Endothelial cell of umbilical vein (primary cell): ENCODE results near the gene TOLLIP. TPM values are rescaled to one million over a fixed set of nuclear protein-coding genes. Genes with fewer than 3 reads are reported as not detected.

ENCODE experiments used
- BruUV-seq: library from RNA; stranded (reverse); fragments of 400-500 nt; replicated peaks from 2 replicates; lab custom pipeline; 2021; lab: Mats Ljungman, UMichigan
- CTCF ChIA-PET: fragments of 300-600, 350-600 bp; sonication (Branson Sonifier 250); formaldehyde crosslinking; loops from one replicate; lab custom pipeline; 2021; ENCODE audit warnings: antibody characterized with exemption, inconsistent platforms; lab: Charles Lee
- POLR2A ChIA-PET: fragments of 300-600, 350-600 bp; sonication (Branson Sonifier 250); formaldehyde crosslinking; loops from one replicate; lab custom pipeline; 2021; ENCODE audit warnings: antibody characterized with exemption, inconsistent platforms; lab: Charles Lee
- DNase-seq: peaks from one replicate; pipeline ENCODE4 v3.0.0-alpha.2; 2011; ENCODE audit warnings: low read depth, low spot score
- FAIRE-seq: peaks from 2 replicates; lab custom pipeline; 2011; peaks lifted over from hg19 to GRCh38; lab: Jason Lieb, UNC
- H2AFZ ChIP-seq: 2 replicates; pipeline ENCODE4 v1.6.0; 2012; ENCODE audit warnings: low read depth, low read length, control low read depth, inconsistent platforms
- H3K27ac ChIP-seq: 2 replicates; pipeline ENCODE4 v1.5.1; 2011; ENCODE audit warnings: low read depth, mild to moderate bottlenecking, control low read depth, low read length, moderate library complexity; ENCODE audit not compliant: insufficient read depth
- H3K27me3 ChIP-seq, 2 experiments: 2 replicates each; pipeline versions ENCODE4 v1.6.0 to v1.6.1; 2011; ENCODE audit warnings: low read length in 2 of 2, mixed read lengths in 1 of 2; ENCODE audit not compliant: control insufficient read depth in 2 of 2, insufficient read depth in 2 of 2
- H3K36me3 ChIP-seq, 2 experiments: 2 replicates in 1 of 2; 3 replicates in 1 of 2; pipeline ENCODE4 v1.5.1; 2011; ENCODE audit warnings: low read length in 2 of 2, mild to moderate bottlenecking in 1 of 2, moderate library complexity in 1 of 2; ENCODE audit not compliant: control insufficient read depth in 2 of 2, insufficient read depth in 2 of 2; ENCODE audit errors: extremely low read depth in 1 of 2
- H3K4me1 ChIP-seq: 3 replicates; pipeline ENCODE4 v1.5.1; 2011; ENCODE audit warnings: mild to moderate bottlenecking, low read length; ENCODE audit not compliant: control insufficient read depth, insufficient read depth; ENCODE audit errors: extremely low read depth
- H3K4me2 ChIP-seq: 2 replicates; pipeline ENCODE4 v1.6.1; 2011; ENCODE audit warnings: low read length, control low read depth, mixed read lengths; ENCODE audit not compliant: insufficient read depth
- H3K4me3 ChIP-seq, 3 experiments: fragments of 200-600 bp in 1 of 3; sonication (generic), shearing (Covaris generic) in 1 of 3; replicated peaks in 1 of 3; 2 replicates each; pipeline ENCODE4 v1.5.1; 2011 to 2016; ENCODE audit warnings: control low read depth in 3 of 3, low read length in 3 of 3, mild to moderate bottlenecking in 2 of 3, inconsistent platforms in 1 of 3, low read depth in 1 of 3, moderate library complexity in 1 of 3; ENCODE audit not compliant: insufficient read depth in 1 of 3
- H3K79me2 ChIP-seq: 2 replicates; pipeline ENCODE4 v1.6.0; 2012; ENCODE audit warnings: low read length, inconsistent platforms; ENCODE audit not compliant: control insufficient read depth, insufficient read depth
- H3K9ac ChIP-seq: replicated peaks from 2 replicates; pipeline ENCODE3; 2011; ENCODE audit warnings: low read length, control low read depth; ENCODE audit not compliant: insufficient read depth; ENCODE audit errors: extremely low read depth
- H3K9me1 ChIP-seq: replicated peaks from 3 replicates; pipeline ENCODE4 v1.6.0; 2011; ENCODE audit warnings: mild to moderate bottlenecking, low read length; ENCODE audit not compliant: control insufficient read depth, insufficient read depth; ENCODE audit errors: extremely low read depth
- H3K9me3 ChIP-seq: replicated peaks from 2 replicates; pipeline ENCODE4 v1.5.1; 2012; ENCODE audit warnings: low read length, inconsistent platforms; ENCODE audit not compliant: control insufficient read depth, insufficient read depth
- H4K20me1 ChIP-seq: replicated peaks from 2 replicates; pipeline ENCODE3; 2011; ENCODE audit warnings: mild to moderate bottlenecking, low read length; ENCODE audit not compliant: control insufficient read depth, insufficient read depth; ENCODE audit errors: extremely low read depth
- CTCF ChIP-seq, 2 donors: IDR thresholded peaks; 1 replicate in 1 of 2; 2 replicates in 1 of 2; pipeline ENCODE4 v1.5.1; 2011; ENCODE audit warnings: low read length in 2 of 2, mild to moderate bottlenecking in 2 of 2, moderate library complexity in 2 of 2, control low read depth in 1 of 2, inconsistent platforms in 1 of 2, low read depth in 1 of 2; ENCODE audit not compliant: insufficient read depth in 1 of 2; ENCODE audit errors: extremely low read depth in 1 of 2
- EZH2 ChIP-seq: IDR thresholded peaks from 2 replicates; pipeline ENCODE4 v1.6.1; 2012; ENCODE audit warnings: borderline replicate concordance, low read depth, mild to moderate bottlenecking, moderate library complexity, low read length, inconsistent platforms; ENCODE audit not compliant: severe bottlenecking
- FOS ChIP-seq: IDR thresholded peaks from 2 replicates; pipeline ENCODE4 v1.6.1; 2011; ENCODE audit warnings: mild to moderate bottlenecking, low read length, moderate library complexity, borderline replicate concordance; ENCODE audit not compliant: insufficient read depth
- GATA2 ChIP-seq: IDR thresholded peaks from 2 replicates; pipeline ENCODE4 v1.7.0; 2011; ENCODE audit warnings: low read depth, mild to moderate bottlenecking, moderate library complexity, mixed read lengths, low read length; ENCODE audit not compliant: insufficient read length, insufficient read depth
- JUN ChIP-seq: IDR thresholded peaks from 2 replicates; pipeline ENCODE4 v1.6.1; 2011; ENCODE audit warnings: borderline replicate concordance, low read depth; ENCODE audit not compliant: insufficient read length, insufficient read depth
- POLR2A ChIP-seq: IDR thresholded peaks from 2 replicates; pipeline ENCODE4 v1.6.1; 2012; ENCODE audit warnings: low read depth, mild to moderate bottlenecking, control low read depth, low read length
- dilution Hi-C: fragments of 300-500 bp; cut with MboI; formaldehyde crosslinking; loops from one replicate; pipeline ENCODE4 v1.15.0; 2019; ENCODE audit warnings: low sequenced_read_pairs; ENCODE audit not compliant: extremely low pct_ligation_motif_present
- intact Hi-C: fragments of 100-400 bp; cut with micrococcal nuclease; formaldehyde crosslinking; loops from one replicate; pipeline ENCODE4 v1.10.0; 2022
- polyA plus RNA-seq, 4 experiments: library from polyadenylated mRNA; depleted of rRNA in 3 of 4; stranded (reverse) in 3 of 4; unstranded in 1 of 4; fragments of >200 nt; gene quantifications; 2 replicates each; pipeline versions ENCODE4 v1.2.1 to v1.2.3, GENCODE V29; 2011 to 2012; ENCODE audit warnings: missing spikeins in 1 of 4
- total RNA-seq: library from RNA; stranded (reverse); gene quantifications from 2 replicates; pipeline ENCODE4 v1.2.3, GENCODE V29; 2021

Gene TOLLIP
- total and polyA plus RNA-seq, 2 donors (not counting 3 experiments of a cell fraction or from before 2014, with no cell fraction given) = 49.6 to 64.8 TPM

DNA sequence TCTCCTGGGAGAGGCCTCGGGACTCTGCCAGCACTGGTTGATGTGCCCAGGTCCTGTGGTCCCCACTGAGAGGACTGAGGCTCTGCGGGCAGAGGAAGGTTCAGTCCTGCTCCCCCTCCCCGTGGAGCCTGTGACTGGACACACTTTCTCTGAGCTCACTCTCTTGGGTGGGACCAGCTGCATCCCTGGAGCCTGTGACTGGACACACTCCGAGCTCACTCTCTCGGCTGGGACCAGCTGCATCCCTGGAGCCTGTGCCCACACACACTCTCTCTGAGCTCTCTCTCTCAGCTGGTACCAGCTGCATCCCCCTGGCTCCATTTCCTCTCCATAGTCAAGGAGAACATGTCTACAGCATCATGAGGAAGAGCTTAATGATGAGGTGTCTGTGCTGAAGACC is 39.5 kb downstream of the TOLLIP start:
- Histone ChIP-seq H3K9me1 (no peaks in the 10 kb centered on the region), H3K9me3 (no peaks in the 10 kb centered on the region), H4K20me1 (no peaks in the 10 kb centered on the region), H2AFZ (no peak overlapping the region), H3K9ac (no peak overlapping the region), H3K4me1 (no peaks in the 10 kb centered on the region), H3K27ac (no peak overlapping the region), H3K4me3 (no peak overlapping the region), H3K36me3 (peaks cover 0 to 2% of the 10 kb centered on the region in 2 experiments), H3K27me3 (no peaks in the 10 kb centered on the region), H3K4me2 (no peak overlapping the region), H3K79me2 (no peaks in the 10 kb centered on the region)
- dilution Hi-C loops = no loop called here
- TF ChIP-seq JUN (no peak), CTCF (IDR thresholded peaks at IDR 0.05; ENCODE audit: extremely low read depth in 1 of 2, insufficient read depth in 1 of 2, low read depth in 1 of 2, low read length in 2 of 2) (no peak), POLR2A (no peak), GATA2 (no peak), EZH2 (no peak), FOS (no peak)
- FAIRE-seq = no peak
- no TSS peak for BruUV-seq
- ChIA-PET CTCF (interaction anchor here (0.9 kb wide), 1 partner anchor 305 kb away, joined by 3 read pairs; no protein-coding TSS in a partner anchor), POLR2A (interaction anchor here (0.7 kb wide), 1 partner anchor 108 kb away, joined by 8 read pairs; no protein-coding TSS in a partner anchor)
- intact Hi-C loops = no loop called here
- no peak for DNase-seq
